HTR-8/SVneo (cell line): ENCODE measurements around the gene PRKG1.
A peak's percentile ranks its signal among the peaks of the same experiment; 100 is the strongest.

Experiments
- DNase-seq: peaks from one replicate; pipeline ENCODE4 v3.0.0; 2011; ENCODE audit warnings: low spot score, mixed read lengths; ENCODE audit not compliant: insufficient read length
- FAIRE-seq: peaks from 2 replicates; lab custom pipeline; 2011; peaks lifted over from hg19 to GRCh38; lab: Jason Lieb, UNC

The PRKG1 gene

GRCh38 chr10:51074238-51075028 lies at the start of gene PRKG1:
PRKG1 (plus strand) TSS chr10:51074487.
- FAIRE-seq (no peak), DNase-seq (peak; percentile 46)

- DNase-seq (no peak), FAIRE-seq (no peak)
Observed at GRCh38 chr10:51028420-51028819, 45.9 kb upstream of the PRKG1 start.

GRCh38 chr10:51029172-51029641 lies 45.1 kb upstream of the PRKG1 start:
- FAIRE-seq (no peak), DNase-seq (no peak)

DNA sequence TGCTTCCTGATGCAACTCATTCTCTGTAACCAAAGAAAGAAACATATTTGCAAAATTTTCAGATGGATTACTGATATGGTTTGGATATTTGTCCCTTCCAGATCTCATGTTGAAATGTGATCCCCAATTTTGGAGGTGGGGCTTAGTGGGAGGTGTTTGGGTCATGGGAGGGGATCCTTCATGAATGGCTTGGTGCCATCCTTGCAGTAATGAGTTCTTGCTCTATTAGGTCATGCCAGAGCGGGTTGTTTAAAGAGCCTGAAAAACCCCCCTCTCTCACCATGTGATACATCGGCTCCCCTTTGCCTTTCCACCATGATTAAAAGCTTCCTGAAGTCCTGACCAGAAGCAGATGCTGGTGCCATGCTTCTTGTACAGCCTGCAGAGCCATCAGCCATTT lies 43.8 kb upstream of the PRKG1 start:
- no peak for DNase-seq
- no peak for FAIRE-seq

DNA sequence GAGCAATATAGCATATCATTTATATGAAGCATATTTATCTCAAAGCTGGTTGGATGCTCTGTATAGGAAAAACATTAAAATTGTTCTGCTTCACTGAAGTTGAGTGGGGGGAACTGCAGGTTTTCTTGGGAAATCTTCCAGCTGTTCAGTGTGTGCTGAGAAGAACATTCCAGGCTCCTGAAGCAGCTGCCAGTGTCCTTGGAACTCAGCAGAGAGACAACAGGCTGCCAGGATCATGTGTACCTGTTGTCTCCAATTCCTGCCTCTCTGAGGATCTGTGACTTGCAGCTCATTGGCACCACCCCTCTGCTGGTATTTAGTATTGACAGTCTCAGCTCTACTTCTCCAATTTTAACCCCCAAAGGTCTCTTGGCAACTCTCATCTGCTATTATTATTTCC lies 42.3 kb upstream of the PRKG1 start:
- no peak for DNase-seq
- no peak for FAIRE-seq

- DNase-seq (no peak), FAIRE-seq (no peak)
Observed at GRCh38 chr10:51034769-51035168, 39.5 kb upstream of the PRKG1 start.

DNA sequence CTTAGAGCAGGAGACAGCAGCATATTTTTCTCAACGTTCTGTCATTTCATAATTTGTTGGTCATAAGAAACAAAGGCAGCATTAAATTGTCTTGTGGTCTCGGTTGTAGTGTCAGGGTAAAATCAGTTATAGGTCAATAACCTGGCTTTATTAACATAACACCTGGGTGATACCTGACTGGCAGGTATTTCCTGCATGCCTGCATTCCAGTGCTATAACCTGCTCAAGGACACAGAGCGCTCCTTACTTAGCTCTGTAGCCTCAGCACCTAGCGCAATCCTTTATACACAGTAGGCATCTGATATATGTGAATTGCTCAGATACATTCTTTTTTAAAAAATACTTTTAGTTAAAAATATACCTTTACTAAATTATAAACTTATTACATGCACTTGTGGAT lies 38.9 kb upstream of the PRKG1 start:
- DNase-seq = no peak
- FAIRE-seq = no peak

DNA sequence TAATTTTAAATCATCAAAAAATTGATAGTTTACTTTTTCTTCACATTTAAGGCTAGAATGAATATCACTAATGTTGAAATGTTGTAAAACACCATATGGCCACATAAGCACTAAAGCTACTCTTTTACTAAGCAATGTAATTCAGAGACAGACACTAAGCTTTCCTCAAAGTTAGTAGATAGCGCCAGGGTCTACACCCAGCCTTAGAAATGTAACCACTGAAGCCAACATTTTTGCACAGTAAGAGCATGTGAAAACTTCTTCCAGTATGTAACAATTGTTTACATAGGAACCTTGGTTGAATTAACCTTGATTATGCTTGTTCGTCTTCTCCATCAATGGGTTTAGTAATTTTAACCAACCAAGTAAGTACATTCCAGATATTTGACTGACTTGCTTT lies 28.4 kb upstream of the PRKG1 start:
- DNase-seq = no peak
- no peak for FAIRE-seq

GRCh38 chr10:51046654-51047053 lies 27.6 kb upstream of the PRKG1 start:
- DNase-seq (no peak), FAIRE-seq (no peak)

- FAIRE-seq (no peak), DNase-seq (no peak)
Observed at GRCh38 chr10:51047857-51048256, 26.4 kb upstream of the PRKG1 start.

GRCh38 chr10:51048792-51049191 lies 25.5 kb upstream of the PRKG1 start:
- DNase-seq (no peak), FAIRE-seq (no peak)

GRCh38 chr10:51052163-51052562 lies 22.1 kb upstream of the PRKG1 start:
- FAIRE-seq (no peak), DNase-seq (no peak)

GRCh38 chr10:51057925-51058324 lies 16.4 kb upstream of the PRKG1 start:
- FAIRE-seq = no peak

GRCh38 chr10:51063166-51063565 lies 11.1 kb upstream of the PRKG1 start:
- FAIRE-seq = no peak

More at GRCh38 chr10:51057925-51058324, 16.4 kb upstream of the PRKG1 start:
- DNase-seq = no peak

GRCh38 chr10:51063659-51064535 lies 10.4 kb upstream of the PRKG1 start:
- FAIRE-seq (no peak), DNase-seq (no peak)

More at GRCh38 chr10:51063166-51063565, 11.1 kb upstream of the PRKG1 start:
- DNase-seq = no peak

GRCh38 chr10:51066231-51066630 lies 8.1 kb upstream of the PRKG1 start:
- no peak for DNase-seq
- no peak for FAIRE-seq

GRCh38 chr10:51072210-51072609 lies 2.1 kb upstream of the PRKG1 start:
- FAIRE-seq = no peak
- DNase-seq = no peak

- FAIRE-seq = no peak
Observed at GRCh38 chr10:51072921-51073434, 1.3 kb upstream of the PRKG1 start.

DNA sequence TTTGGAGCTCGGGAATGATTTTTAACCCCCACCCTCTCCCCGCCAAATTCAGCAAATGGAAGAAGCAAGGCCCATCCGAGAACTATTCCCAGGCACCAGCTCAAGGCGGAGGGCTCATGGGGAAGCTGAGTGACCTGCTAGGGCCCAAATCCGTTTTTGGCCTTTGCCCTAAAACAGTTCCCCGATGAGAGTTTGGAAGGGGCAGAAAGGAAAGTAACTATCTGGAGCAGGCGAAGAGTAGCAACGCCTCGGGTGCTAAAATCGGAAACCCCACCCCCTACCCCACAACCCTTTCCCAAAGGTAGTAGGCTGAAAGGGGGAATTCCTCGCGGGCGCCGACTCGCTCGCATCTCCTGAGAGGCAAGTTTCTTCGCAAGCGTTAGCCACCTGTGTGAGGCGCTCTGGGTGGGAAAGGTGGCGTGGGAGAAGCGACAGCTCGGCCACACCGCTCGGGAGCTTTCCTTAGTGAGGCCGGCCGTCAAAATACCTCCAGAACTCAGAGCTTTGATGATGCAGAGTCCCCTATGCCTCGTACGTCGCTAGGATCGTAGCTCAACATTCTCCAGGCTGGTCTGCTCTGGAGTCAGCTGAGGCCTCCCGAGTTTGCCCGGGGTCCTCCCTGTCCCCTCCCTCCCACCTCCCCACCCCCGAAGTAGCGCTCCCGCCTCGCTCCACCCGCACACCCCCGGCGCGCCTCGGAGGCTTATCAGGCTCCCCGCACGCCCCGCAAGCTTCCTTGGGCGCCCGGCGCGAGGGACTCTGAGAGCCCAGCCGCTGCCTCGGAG lies 642 bp upstream of the PRKG1 start:
- DNase-seq (no peak), FAIRE-seq (no peak)

More at GRCh38 chr10:51072921-51073434, 1.3 kb upstream of the PRKG1 start:
- DNase-seq = no peak
